Astrocyte (in vitro differentiated cells and primary cell): ENCODE results near the gene ATP12A. TPM values are rescaled to one million over a fixed set of nuclear protein-coding genes. Genes with fewer than 3 reads are reported as not detected.

Source experiments
- DNase-seq: peaks from one replicate; pipeline ENCODE4 v3.0.0-alpha.2; 2010; ENCODE audit warnings: low read depth
- FAIRE-seq: peaks from 2 replicates; lab custom pipeline; 2011; peaks lifted over from hg19 to GRCh38; lab: Jason Lieb, UNC
- H2AFZ ChIP-seq: 2 replicates; pipeline ENCODE4 v1.6.0; 2012; ENCODE audit warnings: low read depth, low read length, inconsistent platforms
- H3K27ac ChIP-seq: 2 replicates; pipeline ENCODE4 v1.5.1; 2011; ENCODE audit warnings: low read depth, low read length, inconsistent platforms
- H3K27me3 ChIP-seq: 2 replicates; pipeline ENCODE4 v1.6.0; 2011; ENCODE audit warnings: low read length, inconsistent platforms; ENCODE audit not compliant: insufficient read depth
- H3K36me3 ChIP-seq: 2 replicates; pipeline ENCODE4 v1.5.1; 2011; ENCODE audit warnings: low read length, inconsistent platforms; ENCODE audit not compliant: insufficient read depth
- H3K4me1 ChIP-seq: 2 replicates; pipeline ENCODE4 v1.5.1; 2011; ENCODE audit warnings: low read length, inconsistent platforms; ENCODE audit not compliant: insufficient read depth
- H3K4me2 ChIP-seq: 2 replicates; pipeline ENCODE4 v1.6.0; 2012; ENCODE audit warnings: low read length, inconsistent platforms
- H3K4me3 ChIP-seq: 2 replicates; pipeline ENCODE4 v1.5.1; 2011; ENCODE audit warnings: low read depth, mild to moderate bottlenecking, low read length, inconsistent platforms; ENCODE audit not compliant: insufficient read depth
- H3K79me2 ChIP-seq: 2 replicates; pipeline ENCODE4 v1.6.0; 2012; ENCODE audit warnings: mild to moderate bottlenecking, low read length, inconsistent platforms; ENCODE audit not compliant: insufficient read depth
- H3K9ac ChIP-seq: 2 replicates; pipeline ENCODE4 v1.6.0; 2012; ENCODE audit warnings: mild to moderate bottlenecking, low read length, inconsistent platforms
- H3K9me3 ChIP-seq: 2 replicates; pipeline ENCODE4 v1.5.1; 2012; ENCODE audit warnings: low read depth, mild to moderate bottlenecking, low read length, inconsistent platforms; ENCODE audit not compliant: insufficient read depth
- H4K20me1 ChIP-seq: 2 replicates; pipeline ENCODE4 v1.6.0; 2012; ENCODE audit warnings: low read length, inconsistent platforms; ENCODE audit not compliant: insufficient read depth
- H3K27ac Mint-ChIP-seq: one replicate; pipeline ENCODE4 v1.8.0; 2021; ENCODE audit warnings: mild to moderate bottlenecking, mixed read lengths; ENCODE audit not compliant: unreplicated experiment
- H3K27me3 Mint-ChIP-seq: one replicate; pipeline ENCODE4 v1.8.0; 2021; ENCODE audit warnings: low read depth, mixed read lengths; ENCODE audit not compliant: unreplicated experiment
- H3K36me3 Mint-ChIP-seq: one replicate; pipeline ENCODE4 v1.8.0; 2021; ENCODE audit warnings: low read depth, mixed read lengths; ENCODE audit not compliant: unreplicated experiment
- H3K4me1 Mint-ChIP-seq: one replicate; pipeline ENCODE4 v1.8.0; 2021; ENCODE audit warnings: low read depth, mixed read lengths; ENCODE audit not compliant: unreplicated experiment
- H3K4me3 Mint-ChIP-seq: one replicate; pipeline ENCODE4 v1.8.0; 2021; ENCODE audit warnings: mild to moderate bottlenecking, moderate library complexity, mixed read lengths; ENCODE audit not compliant: unreplicated experiment
- H3K9me3 Mint-ChIP-seq: one replicate; pipeline ENCODE4 v1.8.0; 2021; ENCODE audit warnings: mild to moderate bottlenecking, mixed read lengths; ENCODE audit not compliant: unreplicated experiment
- CTCF ChIP-seq: IDR thresholded peaks from 2 replicates; pipeline ENCODE4 v1.5.1; 2011; ENCODE audit warnings: low read depth, mild to moderate bottlenecking, inconsistent platforms, low read length, moderate library complexity; ENCODE audit not compliant: insufficient read depth
- EZH2 ChIP-seq: IDR thresholded peaks from 2 replicates; pipeline ENCODE4 v1.6.1; 2012; ENCODE audit warnings: mild to moderate bottlenecking, low read length, inconsistent platforms; ENCODE audit not compliant: insufficient read depth
- total RNA-seq: library from RNA; stranded (reverse); gene quantifications from 2 replicates; pipeline ENCODE4 v1.2.1, GENCODE V29; 2021

ATP12A gene
- total RNA-seq, 1 donor from 2014 or later, result not detected

- no peak for FAIRE-seq
These were observed 36.2 kb downstream of the ATP12A start for GRCh38 chr13:24716446-24716845.

GRCh38 chr13:24717217-24717616, 37.0 kb downstream of the ATP12A start:
- Histone ChIP-seq H3K4me3 (no peak overlapping the region), H3K36me3 (no peaks in the 10 kb centered on the region), H3K4me2 (no peak overlapping the region), H3K27ac (no peak overlapping the region), H2AFZ (no peak overlapping the region), H3K79me2 (no peaks in the 10 kb centered on the region), H3K27me3 (no peaks in the 10 kb centered on the region), H4K20me1 (no peaks in the 10 kb centered on the region), H3K9ac (no peak overlapping the region), H3K4me1 (no peaks in the 10 kb centered on the region), H3K9me3 (no peaks in the 10 kb centered on the region)
- FAIRE-seq (no peak), DNase-seq (no peak)
- Mint-ChIP-seq H3K36me3 (no peaks in the 10 kb centered on the region), H3K4me3 (no peak overlapping the region), H3K27ac (no peak overlapping the region), H3K27me3 (peaks cover 27% of the 10 kb centered on the region), H3K4me1 (no peaks in the 10 kb centered on the region), H3K9me3 (no peaks in the 10 kb centered on the region)
- no peak for TF ChIP-seq CTCF
- no peak for TF ChIP-seq EZH2

More at GRCh38 chr13:24716446-24716845, 36.2 kb downstream of the ATP12A start:
- Mint-ChIP-seq H3K4me3 (no peak overlapping the region), H3K27me3 (peaks cover 25% of the 10 kb centered on the region), H3K4me1 (no peaks in the 10 kb centered on the region), H3K9me3 (no peaks in the 10 kb centered on the region), H3K36me3 (no peaks in the 10 kb centered on the region), H3K27ac (no peak overlapping the region)
- no peak overlapping the region for H3K4me3 ChIP-seq
- no peak overlapping the region for H2AFZ ChIP-seq
- H3K4me1 ChIP-seq, result no peaks in the 10 kb centered on the region
- H3K27ac ChIP-seq, result no peak overlapping the region
- no peaks in the 10 kb centered on the region for H3K36me3 ChIP-seq
- TF ChIP-seq EZH2 (no peak), CTCF (no peak)
- H3K27me3 ChIP-seq, result no peaks in the 10 kb centered on the region
- DNase-seq, result no peak
- no peaks in the 10 kb centered on the region for H3K9me3 ChIP-seq
- no peak overlapping the region for H3K9ac ChIP-seq
- no peak overlapping the region for H3K4me2 ChIP-seq
- H4K20me1 ChIP-seq, result no peaks in the 10 kb centered on the region
- no peaks in the 10 kb centered on the region for H3K79me2 ChIP-seq

GRCh38 chr13:24718192-24718965, 38.2 kb downstream of the ATP12A start:
- no peak overlapping the region for H2AFZ ChIP-seq
- TF ChIP-seq CTCF, result no peak
- TF ChIP-seq EZH2, result no peak
- Mint-ChIP-seq H3K27me3 (peaks cover 31% of the 10 kb centered on the region), H3K9me3 (no peaks in the 10 kb centered on the region), H3K4me1 (no peaks in the 10 kb centered on the region), H3K36me3 (no peaks in the 10 kb centered on the region), H3K27ac (no peak overlapping the region), H3K4me3 (no peak overlapping the region)
- no peak overlapping the region for H3K27ac ChIP-seq
- H3K79me2 ChIP-seq, result no peaks in the 10 kb centered on the region
- no peaks in the 10 kb centered on the region for H3K27me3 ChIP-seq
- H3K9ac ChIP-seq, result no peak overlapping the region
- DNase-seq (no peak), FAIRE-seq (no peak)
- no peak overlapping the region for H3K4me2 ChIP-seq
- H3K36me3 ChIP-seq, result no peaks in the 10 kb centered on the region
- H3K4me3 ChIP-seq, result no peak overlapping the region
- no peaks in the 10 kb centered on the region for H3K9me3 ChIP-seq
- H3K4me1 ChIP-seq, result no peaks in the 10 kb centered on the region
- no peaks in the 10 kb centered on the region for H4K20me1 ChIP-seq
